ENCODE measurements around the gene CYBRD1. TPM values are rescaled to one million over a fixed set of nuclear protein-coding genes. Genes with fewer than 3 reads are reported as not detected.

CYBRD1 gene
- total and polyA plus RNA-seq, 10 of the 15 experiments (the other 5 are each of a cell fraction or from before 2014, with no cell fraction given), result 10.8 to 51.9 (median 29.6) TPM

- in situ Hi-C loops (cut with MboI) (no loop called here), intact Hi-C loops (cut with micrococcal nuclease; ENCODE audit: unreplicated experiment) (no loop called here)
- WGBS (ENCODE audit: insufficient coverage, insufficient replicate concordance, low lambda C conversion rate, missing lambda C conversion rate), result 56% methylated on average over 4 of the region's 4 CpGs
- H3K79me2 ChIP-seq (ENCODE audit: control insufficient read depth, insufficient read depth, low read length), result no peaks in the 10 kb centered on the region
- H3K4me2 ChIP-seq (ENCODE audit: control insufficient read depth, insufficient read depth), result no peak overlapping the region
- no peaks in the 10 kb centered on the region for H3K4me1 ChIP-seq (ENCODE audit: control insufficient read depth, insufficient read depth, low read length)
- H3K9me3 ChIP-seq (replicated peaks; ENCODE audit: control insufficient read depth, insufficient read depth, low read length), result no peaks in the 10 kb centered on the region
- FAIRE-seq, result no peak
- CTCF ChIA-PET, result interaction anchor here (1.2 to 1.6 kb wide), 2 partner anchors 12 to 529 kb away, joined by 3 to 4 read pairs; no protein-coding TSS in a partner anchor
- DNase-seq (ENCODE audit: low read depth, low spot score), result no peak
- no peak overlapping the region for H2AFZ ChIP-seq (ENCODE audit: control insufficient read depth, low read depth, low read length)
- H3K27ac ChIP-seq (ENCODE audit: control insufficient read depth, insufficient read depth), result no peak overlapping the region
- H3K36me3 ChIP-seq (ENCODE audit: control insufficient read depth in 2 of 2, insufficient read depth in 2 of 2, low read length in 1 of 2), result no peaks in the 10 kb centered on the region
- no TSS peak for BruUV-seq (replicated peaks)
- POLR2A ChIA-PET, result no interaction called here
- no peaks in the 10 kb centered on the region for H4K20me1 ChIP-seq (ENCODE audit: control insufficient read depth, insufficient read depth)
- SMC1A ChIA-PET (ENCODE audit: uncharacterized antibody, unreplicated experiment), result interaction anchor here (0.6 to 1.7 kb wide), 3 partner anchors 9 to 354 kb away, joined by 3 to 5 read pairs (median 4); no protein-coding TSS in a partner anchor
- no peak overlapping the region for H3K9ac ChIP-seq (ENCODE audit: control insufficient read depth, insufficient read depth, low read length)
- ATAC-seq, result no peak
- no peak overlapping the region for H3K4me3 ChIP-seq
- H3K27me3 ChIP-seq (replicated peaks in 1 of 2; ENCODE audit: control insufficient read depth in 2 of 2, insufficient read depth in 2 of 2, low read length in 1 of 2), result no peaks in the 10 kb centered on the region
- RAD21 ChIA-PET (ENCODE audit: unreplicated experiment), result no interaction called here
- no peak for TF ChIP-seq CHD4 (IDR thresholded peaks at IDR 0.05)
- TF ChIP-seq BRCA1 (IDR thresholded peaks at IDR 0.05; ENCODE audit: low read depth, low read length), result no peak
- TF ChIP-seq ZNF687 (IDR thresholded peaks at IDR 0.05), result no peak
- no peak for TF ChIP-seq IRF5 (IDR thresholded peaks at IDR 0.05; ENCODE audit: borderline replicate concordance)
- TF ChIP-seq SPI1 (IDR thresholded peaks at IDR 0.05; ENCODE audit: borderline replicate concordance, insufficient read depth, low read depth, low read length), result no peak
- TF ChIP-seq FOS (IDR thresholded peaks at IDR 0.05; ENCODE audit: borderline replicate concordance, extremely low read depth, insufficient read length), result no peak
- TF ChIP-seq SIX5 (IDR thresholded peaks at IDR 0.05; ENCODE audit: low read depth, low read length, severe bottlenecking), result no peak
- TF ChIP-seq PML (IDR thresholded peaks at IDR 0.05; ENCODE audit: low read length), result no peak
- TF ChIP-seq ZNF592 (IDR thresholded peaks at IDR 0.05), result no peak
These were observed 56.0 kb downstream of the CYBRD1 start for GRCh38 chr2:171578127-171578803.
